Measurements from ENCODE around the gene KIAA0513.
"Not testable (repeated sequence)": the region's sequence is repeated elsewhere in the genome, so short reads cannot be mapped to it uniquely, and the experiment has no call there.

The KIAA0513 gene

DNA sequence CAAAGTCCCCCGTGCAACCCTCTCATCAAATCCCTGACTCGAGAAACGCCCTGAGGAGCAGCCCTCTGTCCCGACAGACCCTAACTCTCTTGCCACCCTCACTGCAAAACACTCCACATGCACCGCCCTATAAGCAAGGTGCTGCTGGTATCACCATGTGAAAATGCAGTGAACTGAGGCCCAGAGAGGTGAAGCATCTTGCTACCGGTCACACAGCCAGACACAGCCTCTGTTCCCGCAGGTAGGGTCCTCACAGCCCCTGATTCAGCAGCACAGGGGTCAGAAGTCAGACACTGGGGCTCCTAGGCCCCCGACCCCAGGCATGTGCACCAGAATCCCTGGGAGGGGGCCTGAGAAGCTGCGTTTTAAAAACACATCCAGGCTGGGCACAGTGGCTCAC is 83.6 kb downstream of the KIAA0513 start:
- TF ChIP-seq ZFX (IDR thresholded peaks at IDR 0.05) = no peak
- TF ChIP-seq CTCF (conservative IDR thresholded peaks at IDR 0.05) = no peak
- H3K27ac ChIP-seq = no peak overlapping the region

DNA sequence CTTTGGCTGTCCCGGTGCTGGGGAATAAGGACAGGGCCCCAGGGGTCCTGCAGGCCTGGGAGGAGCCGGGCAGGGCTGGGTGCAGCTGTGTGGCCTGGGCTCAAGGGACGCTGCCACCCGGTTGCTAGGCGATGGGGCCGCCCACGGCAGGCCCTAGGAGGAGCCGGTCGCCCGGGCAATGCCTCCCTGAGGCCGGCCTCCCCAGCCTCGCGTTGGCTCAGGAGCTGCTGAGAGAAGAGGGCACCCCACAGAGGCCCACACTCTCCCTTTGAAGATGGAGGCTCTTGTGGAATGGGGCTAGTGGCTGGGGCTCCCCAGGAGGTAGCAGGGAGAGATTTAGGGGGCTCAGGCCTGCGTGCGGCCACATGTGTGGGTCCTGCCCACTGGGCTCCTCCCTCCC is 84.8 kb downstream of the KIAA0513 start, which contains the start of gene CIBAR2:
Gene CIBAR2 (minus strand): TSS at position 109 of the 400 bp plus-strand sequence. CDS start 120 bp downstream, outside the sequence.
- no peak within 1 kb of the TSS for H3K27ac ChIP-seq
- TF ChIP-seq CTCF (conservative IDR thresholded peaks at IDR 0.05) = no peak
- no peak for TF ChIP-seq ZFX (IDR thresholded peaks at IDR 0.05)

- H3K27ac ChIP-seq = no peak overlapping the region
- TF ChIP-seq ZFX (IDR thresholded peaks at IDR 0.05) (no peak), CTCF (conservative IDR thresholded peaks at IDR 0.05) (no peak)
Observed at GRCh38 chr16:85113168-85113733, 85.7 kb downstream of the KIAA0513 start.

- no peak overlapping the region for H3K27ac ChIP-seq
- TF ChIP-seq CTCF (conservative IDR thresholded peaks at IDR 0.05) = no peak
- no peak for TF ChIP-seq ZFX (IDR thresholded peaks at IDR 0.05)
Observed at GRCh38 chr16:85113913-85114312, 86.3 kb downstream of the KIAA0513 start.

DNA sequence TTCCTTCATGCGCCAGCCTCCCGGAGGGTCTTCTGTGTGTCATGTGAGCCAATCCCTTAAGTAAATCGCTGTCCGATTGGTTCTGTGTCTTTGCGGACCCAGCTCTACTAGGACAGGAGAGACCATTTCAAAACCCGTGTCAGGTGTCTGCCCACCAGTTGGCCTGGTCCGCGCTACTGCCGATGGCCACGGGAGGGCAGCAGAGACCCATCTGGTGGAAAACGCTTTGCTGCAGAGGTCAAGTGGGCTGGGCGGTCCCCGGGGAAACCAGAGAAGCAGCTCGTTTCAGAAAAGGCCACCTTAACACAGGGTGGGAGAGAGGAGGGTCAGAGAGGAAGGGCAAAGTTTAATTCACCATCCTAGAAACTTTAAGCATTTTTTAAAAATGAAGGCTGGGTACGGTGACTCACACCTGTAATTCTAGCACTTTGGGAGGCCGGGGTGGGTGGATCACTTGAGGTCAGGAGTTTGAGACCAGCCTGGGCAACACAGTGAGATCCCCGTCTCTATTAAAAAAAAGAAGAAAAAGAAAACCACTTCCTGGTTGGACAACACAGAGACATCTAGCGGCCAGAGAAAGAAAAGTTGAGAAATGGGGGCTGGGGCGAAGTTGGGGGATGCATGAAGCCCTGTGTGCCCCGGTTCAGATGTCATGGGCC is 87.4 kb downstream of the KIAA0513 start:
- no peak overlapping the region for H3K27ac ChIP-seq
- TF ChIP-seq ZFX (IDR thresholded peaks at IDR 0.05) (no peak), CTCF (conservative IDR thresholded peaks at IDR 0.05) (peak; percentile 99)

DNA sequence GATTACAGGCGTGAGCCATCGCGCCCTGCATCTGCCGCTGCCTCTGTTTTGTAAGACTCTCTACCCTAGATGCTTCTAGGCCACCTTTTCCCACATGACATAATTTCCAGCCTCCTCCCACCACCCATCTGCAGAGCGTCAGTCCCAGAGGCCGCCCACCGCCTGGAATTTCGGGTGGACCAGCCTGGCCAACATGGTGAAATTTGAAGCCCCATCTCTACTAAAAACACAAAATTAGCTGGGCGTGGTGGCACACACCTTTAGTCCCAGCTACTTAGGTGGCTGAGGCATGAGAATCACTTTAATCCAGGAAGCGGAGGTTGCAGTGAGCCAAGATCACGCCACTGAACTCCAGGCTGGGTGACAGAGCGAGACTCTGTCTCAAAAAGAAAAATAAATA is 89.8 kb downstream of the KIAA0513 start:
- TF ChIP-seq ZFX (IDR thresholded peaks at IDR 0.05) = no peak
- no peak for TF ChIP-seq CTCF (conservative IDR thresholded peaks at IDR 0.05)
- no peak overlapping the region for H3K27ac ChIP-seq

DNA sequence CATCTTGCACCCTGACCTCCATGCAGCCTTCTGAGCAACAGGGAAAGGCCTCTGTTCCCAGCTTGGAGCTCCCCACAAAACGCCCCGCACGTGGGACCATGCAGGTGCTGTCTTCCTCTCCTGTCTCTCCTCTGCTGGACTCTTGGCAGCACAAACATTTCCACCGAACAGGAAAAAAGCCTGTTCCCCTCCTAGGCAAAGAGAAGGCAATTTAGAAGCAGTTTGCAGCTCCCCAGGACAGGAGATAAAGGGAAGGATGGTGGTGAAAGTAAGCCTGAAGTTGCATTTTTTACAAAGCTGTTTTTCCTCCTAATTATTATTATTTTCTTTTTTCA is 92.4 kb downstream of the KIAA0513 start:
- H3K27ac ChIP-seq = no peak overlapping the region
- TF ChIP-seq CTCF (conservative IDR thresholded peaks at IDR 0.05) (no peak), ZFX (IDR thresholded peaks at IDR 0.05) (no peak)

- H3K27ac ChIP-seq = not testable (repeated sequence)
Observed at GRCh38 chr16:85123441-85123840, 95.8 kb downstream of the KIAA0513 start.
